A549 (cell line): ENCODE results near the gene SP5.

ENCODE experiments used
- EP300 ChIP-seq, 2 experiments: fragments of >200 bp; sonication (Bioruptor Twin); formaldehyde crosslinking; IDR thresholded peaks; 2 replicates in 1 of 2; 3 replicates in 1 of 2; pipeline ENCODE4 v1.6.1; 2016 to 2017
- HDAC2 ChIP-seq: fragments of 200-600 bp; sonication (generic); IDR thresholded peaks from 2 replicates; pipeline ENCODE4 v1.6.1; 2016
- KDM1A ChIP-seq: fragments of 200-600 bp; sonication (generic); IDR thresholded peaks from 2 replicates; pipeline ENCODE4 v1.6.1; 2016; ENCODE audit warnings: low read depth, mild to moderate bottlenecking
- POLR2AphosphoS2 ChIP-seq: conservative IDR thresholded peaks from 2 replicates; pipeline ENCODE4 v1.6.1; 2012; ENCODE audit warnings: low read length, improper control_type of control experiment, inconsistent platforms
- RAD21 ChIP-seq, 2 experiments: fragments of >200 bp in 1 of 2; sonication (Bioruptor Twin) in 1 of 2; formaldehyde crosslinking in 1 of 2; IDR thresholded peaks in 1 of 2; conservative IDR thresholded peaks in 1 of 2; 2 replicates in 1 of 2; 3 replicates in 1 of 2; pipeline ENCODE4 v1.6.1; 2012 to 2018; ENCODE audit warnings: inconsistent platforms in 1 of 2
- RCOR1 ChIP-seq: fragments of 150-350 bp; IDR thresholded peaks from 2 replicates; pipeline ENCODE4 v1.6.1; 2014; ENCODE audit warnings: antibody characterized with exemption, low read length, low read depth
- TF ChIP-seq, protein P1 (sequence below): fragments of >200 bp; sonication (Bioruptor Twin); formaldehyde crosslinking; IDR thresholded peaks from 3 replicates; pipeline ENCODE4 v1.5.1; 2016
- TF ChIP-seq, protein P2 (sequence below): fragments of 250-450 bp; sonication (Bioruptor Pico); IDR thresholded peaks from 2 replicates; pipeline ENCODE4 v1.5.0; 2020; ENCODE audit warnings: low read depth, mild to moderate bottlenecking, moderate library complexity

DNA sequence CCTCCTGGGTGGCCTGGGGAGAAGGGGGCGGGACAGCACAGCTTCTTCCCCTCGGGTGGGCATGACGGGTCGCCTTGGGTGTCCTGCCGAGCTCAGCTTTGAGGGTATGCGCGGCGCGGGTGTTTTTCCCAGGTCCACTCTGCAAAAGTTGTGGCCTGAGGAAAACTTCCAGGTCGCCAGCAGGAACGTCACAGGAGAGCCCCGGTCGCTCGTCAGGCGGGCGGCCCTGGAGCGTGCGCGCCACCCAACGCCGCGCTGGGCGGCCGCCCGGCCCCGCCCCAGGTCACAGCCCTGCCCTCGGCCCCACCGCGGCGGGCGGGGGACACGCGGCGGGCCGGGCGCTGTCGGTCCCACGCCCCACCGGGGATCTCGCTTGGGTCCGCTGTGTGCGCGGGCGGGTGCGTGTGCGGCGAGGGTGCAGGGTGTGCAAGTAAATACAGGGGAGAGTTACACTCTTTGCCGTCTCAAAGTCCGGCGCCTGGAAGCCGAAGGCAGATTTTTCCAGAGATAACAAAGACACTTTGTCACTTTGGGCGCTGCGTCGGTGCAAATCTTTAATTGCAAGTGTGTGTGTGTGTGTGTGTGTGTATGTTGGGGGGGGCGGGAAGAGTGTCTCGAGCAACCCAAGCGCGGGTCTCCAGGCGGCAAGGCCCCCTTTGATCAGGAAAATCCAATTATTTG is 616 bp upstream of the SP5 start:
- TF ChIP-seq, protein P1, sequence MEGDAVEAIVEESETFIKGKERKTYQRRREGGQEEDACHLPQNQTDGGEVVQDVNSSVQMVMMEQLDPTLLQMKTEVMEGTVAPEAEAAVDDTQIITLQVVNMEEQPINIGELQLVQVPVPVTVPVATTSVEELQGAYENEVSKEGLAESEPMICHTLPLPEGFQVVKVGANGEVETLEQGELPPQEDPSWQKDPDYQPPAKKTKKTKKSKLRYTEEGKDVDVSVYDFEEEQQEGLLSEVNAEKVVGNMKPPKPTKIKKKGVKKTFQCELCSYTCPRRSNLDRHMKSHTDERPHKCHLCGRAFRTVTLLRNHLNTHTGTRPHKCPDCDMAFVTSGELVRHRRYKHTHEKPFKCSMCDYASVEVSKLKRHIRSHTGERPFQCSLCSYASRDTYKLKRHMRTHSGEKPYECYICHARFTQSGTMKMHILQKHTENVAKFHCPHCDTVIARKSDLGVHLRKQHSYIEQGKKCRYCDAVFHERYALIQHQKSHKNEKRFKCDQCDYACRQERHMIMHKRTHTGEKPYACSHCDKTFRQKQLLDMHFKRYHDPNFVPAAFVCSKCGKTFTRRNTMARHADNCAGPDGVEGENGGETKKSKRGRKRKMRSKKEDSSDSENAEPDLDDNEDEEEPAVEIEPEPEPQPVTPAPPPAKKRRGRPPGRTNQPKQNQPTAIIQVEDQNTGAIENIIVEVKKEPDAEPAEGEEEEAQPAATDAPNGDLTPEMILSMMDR: no peak
- TF ChIP-seq HDAC2: no peak
- TF ChIP-seq RAD21 (conservative IDR thresholded peaks at IDR 0.05 in 1 of 2, IDR thresholded peaks at IDR 0.05 in 1 of 2): no peak
- no peak for TF ChIP-seq KDM1A
- TF ChIP-seq, protein P2, sequence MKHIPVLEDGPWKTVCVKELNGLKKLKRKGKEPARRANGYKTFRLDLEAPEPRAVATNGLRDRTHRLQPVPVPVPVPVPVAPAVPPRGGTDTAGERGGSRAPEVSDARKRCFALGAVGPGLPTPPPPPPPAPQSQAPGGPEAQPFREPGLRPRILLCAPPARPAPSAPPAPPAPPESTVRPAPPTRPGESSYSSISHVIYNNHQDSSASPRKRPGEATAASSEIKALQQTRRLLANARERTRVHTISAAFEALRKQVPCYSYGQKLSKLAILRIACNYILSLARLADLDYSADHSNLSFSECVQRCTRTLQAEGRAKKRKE (CRISPR knock-in tag): no peak
- no peak for TF ChIP-seq EP300 (IDR thresholded peaks at IDR 0.05)
- no peak for TF ChIP-seq RCOR1
- no peak for TF ChIP-seq POLR2AphosphoS2
